HEK293T (cell line): ENCODE measurements around the gene INPP4B.

Experiments
- CTCF ChIA-PET: fragments of 350-600 bp; formaldehyde crosslinking; extraction: SDS; loops from one replicate; lab custom pipeline; 2021; ENCODE audit warnings: antibody characterized with exemption, inconsistent platforms; lab: Yijun Ruan, JAX
- POLR2A ChIA-PET: fragments of 350-600 bp; formaldehyde crosslinking; extraction: SDS; loops from one replicate; lab custom pipeline; 2020; ENCODE audit warnings: antibody characterized with exemption, inconsistent platforms; lab: Yijun Ruan, JAX
- DNase-seq: peaks from one replicate; pipeline ENCODE4 v3.0.0; 2012; ENCODE audit warnings: mixed read lengths; ENCODE audit errors: extremely low spot score
- ARNT ChIP-seq: fragments of 450-650 bp; IDR thresholded peaks from 2 replicates; pipeline ENCODE4 v1.6.1; 2017; ENCODE audit warnings: mild to moderate bottlenecking
- BHLHE40 ChIP-seq: fragments of 450-650 bp; IDR thresholded peaks from 2 replicates; pipeline ENCODE4 v1.6.1; 2016; ENCODE audit warnings: mild to moderate bottlenecking, moderate library complexity, borderline replicate concordance
- CTBP1 ChIP-seq: fragments of 450-650 bp; IDR thresholded peaks from 2 replicates; pipeline ENCODE4 v1.6.1; 2016; ENCODE audit warnings: borderline replicate concordance
- ELF4 ChIP-seq: fragments of 450-650 bp; IDR thresholded peaks from 2 replicates; pipeline ENCODE4 v1.6.1; 2017; ENCODE audit warnings: antibody characterized with exemption
- FOXA1 ChIP-seq: fragments of 450-650 bp; IDR thresholded peaks from 2 replicates; pipeline ENCODE4 v1.6.1; 2016; ENCODE audit warnings: mild to moderate bottlenecking
- FOXK2 ChIP-seq: fragments of 450-650 bp; IDR thresholded peaks from 2 replicates; pipeline ENCODE4 v1.6.1; 2016; ENCODE audit warnings: mild to moderate bottlenecking
- FOXM1 ChIP-seq: fragments of 450-650 bp; IDR thresholded peaks from 2 replicates; pipeline ENCODE4 v1.6.1; 2017; ENCODE audit warnings: mild to moderate bottlenecking, borderline replicate concordance
- HDGF ChIP-seq: fragments of 450-650 bp; IDR thresholded peaks from 2 replicates; pipeline ENCODE4 v1.6.1; 2017; ENCODE audit warnings: antibody characterized with exemption, borderline replicate concordance
- L3MBTL2 ChIP-seq: fragments of 450-650 bp; conservative IDR thresholded peaks from 2 replicates; pipeline ENCODE4 v1.6.1; 2016; ENCODE audit warnings: mild to moderate bottlenecking
- LEF1 ChIP-seq: fragments of 450-650 bp; IDR thresholded peaks from 2 replicates; pipeline ENCODE4 v1.6.1; 2017; ENCODE audit warnings: mild to moderate bottlenecking, borderline replicate concordance
- NFRKB ChIP-seq: fragments of 450-650 bp; IDR thresholded peaks from 2 replicates; pipeline ENCODE4 v1.6.1; 2016; ENCODE audit warnings: mild to moderate bottlenecking, moderate library complexity
- SP1 ChIP-seq: fragments of 450-650 bp; IDR thresholded peaks from 2 replicates; pipeline ENCODE4 v1.6.1; 2017
- SUZ12 ChIP-seq: fragments of 450-650 bp; IDR thresholded peaks from 2 replicates; pipeline ENCODE4 v1.6.1; 2016; ENCODE audit warnings: mild to moderate bottlenecking
- TARDBP ChIP-seq: fragments of 450-650 bp; IDR thresholded peaks from 2 replicates; pipeline ENCODE4 v1.6.1; 2016
- ZNF384 ChIP-seq: fragments of 450-650 bp; IDR thresholded peaks from 2 replicates; pipeline ENCODE4 v1.6.1; 2016
- TF ChIP-seq, protein P1 (sequence below): fragments of 450-650 bp; IDR thresholded peaks from 2 replicates; pipeline ENCODE4 v1.6.1; 2016

The INPP4B gene

DNA sequence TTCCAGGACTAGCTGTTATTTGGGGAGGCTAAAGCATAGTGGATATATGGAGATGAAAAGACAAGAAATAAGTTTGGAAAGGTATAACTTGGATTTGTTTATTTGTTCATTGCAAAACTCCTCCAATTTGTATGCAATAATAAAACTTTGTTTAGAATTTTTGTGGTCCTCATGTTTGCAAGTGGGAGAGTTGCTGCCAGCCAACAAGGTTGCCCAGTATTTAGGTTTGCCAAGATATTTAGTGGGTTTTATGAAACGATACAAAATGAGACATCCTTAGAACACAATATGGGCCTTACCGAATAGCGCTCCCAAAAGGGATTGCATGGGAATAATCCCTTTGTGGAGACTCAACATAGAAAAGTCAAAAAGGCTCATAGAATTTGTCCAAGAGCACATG is 162.1 kb downstream of the INPP4B start:
- no peak for TF ChIP-seq ELF4
- TF ChIP-seq FOXK2 = no peak
- no peak for TF ChIP-seq CTBP1
- no peak for TF ChIP-seq FOXA1
- no peak for TF ChIP-seq ZNF384
- TF ChIP-seq HDGF = no peak
- TF ChIP-seq, protein P1, sequence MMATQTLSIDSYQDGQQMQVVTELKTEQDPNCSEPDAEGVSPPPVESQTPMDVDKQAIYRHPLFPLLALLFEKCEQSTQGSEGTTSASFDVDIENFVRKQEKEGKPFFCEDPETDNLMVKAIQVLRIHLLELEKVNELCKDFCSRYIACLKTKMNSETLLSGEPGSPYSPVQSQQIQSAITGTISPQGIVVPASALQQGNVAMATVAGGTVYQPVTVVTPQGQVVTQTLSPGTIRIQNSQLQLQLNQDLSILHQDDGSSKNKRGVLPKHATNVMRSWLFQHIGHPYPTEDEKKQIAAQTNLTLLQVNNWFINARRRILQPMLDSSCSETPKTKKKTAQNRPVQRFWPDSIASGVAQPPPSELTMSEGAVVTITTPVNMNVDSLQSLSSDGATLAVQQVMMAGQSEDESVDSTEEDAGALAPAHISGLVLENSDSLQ = no peak
- no peak for TF ChIP-seq NFRKB
- TF ChIP-seq SP1 = no peak
- TF ChIP-seq LEF1 = no peak
- no peak for TF ChIP-seq SUZ12
- no peak for TF ChIP-seq BHLHE40
- DNase-seq = no peak
- POLR2A ChIA-PET = no interaction called here
- CTCF ChIA-PET = no interaction called here

DNA sequence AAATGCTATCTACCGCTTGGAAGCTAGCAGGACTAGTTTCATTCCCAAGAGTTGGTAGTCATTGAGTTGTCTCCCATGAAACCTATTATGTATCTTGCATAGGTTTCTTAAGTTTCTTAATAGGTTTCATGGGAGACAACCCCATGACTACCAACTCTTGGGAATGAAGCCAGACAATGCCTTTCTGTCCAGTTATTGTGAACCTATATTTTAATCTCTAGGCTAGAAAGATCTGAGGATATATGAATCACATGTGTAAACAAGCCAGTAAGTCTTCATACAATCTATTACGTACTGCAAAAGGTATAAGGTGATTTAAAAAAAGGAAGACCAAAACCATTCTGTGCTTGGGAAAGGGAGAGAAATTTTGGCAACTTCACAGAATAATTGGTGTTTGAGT is 162.6 kb downstream of the INPP4B start:
- DNase-seq = no peak
- TF ChIP-seq FOXM1 = no peak
- TF ChIP-seq TARDBP = no peak
- TF ChIP-seq ZNF384 = no peak
- no peak for TF ChIP-seq FOXA1
- TF ChIP-seq, protein P1 = no peak
- no peak for TF ChIP-seq FOXK2
- POLR2A ChIA-PET = no interaction called here
- CTCF ChIA-PET = no interaction called here

DNA sequence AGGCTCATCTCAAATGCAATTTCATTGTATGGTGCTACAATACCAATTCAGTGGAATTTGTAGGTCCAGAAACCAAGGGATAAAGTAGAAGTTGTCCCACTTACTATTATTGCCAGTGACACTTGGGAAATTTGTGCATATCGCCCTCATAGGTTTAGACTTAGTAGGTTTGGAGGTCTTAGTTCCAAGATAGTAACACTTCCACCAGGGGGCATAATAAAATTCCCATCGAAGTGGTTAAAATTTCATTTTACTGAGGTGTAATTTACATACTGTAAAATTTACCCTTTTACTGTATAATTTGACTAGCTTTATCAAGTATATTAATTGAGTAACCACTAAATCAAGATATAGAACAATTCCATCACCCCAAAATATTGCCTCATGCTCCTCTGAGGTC is 174.6 kb downstream of the INPP4B start:
- ChIA-PET POLR2A (no interaction called here), CTCF (interaction anchor here (0.6 kb wide), 1 partner anchor 1194 kb away, joined by 3 read pairs; no protein-coding TSS in a partner anchor)
- TF ChIP-seq FOXA1 (no peak), L3MBTL2 (no peak), TARDBP (no peak), BHLHE40 (no peak), ELF4 (no peak), CTBP1 (no peak), HDGF (no peak), SP1 (no peak), ARNT (no peak), FOXM1 (no peak), FOXK2 (no peak)
- DNase-seq = no peak

DNA sequence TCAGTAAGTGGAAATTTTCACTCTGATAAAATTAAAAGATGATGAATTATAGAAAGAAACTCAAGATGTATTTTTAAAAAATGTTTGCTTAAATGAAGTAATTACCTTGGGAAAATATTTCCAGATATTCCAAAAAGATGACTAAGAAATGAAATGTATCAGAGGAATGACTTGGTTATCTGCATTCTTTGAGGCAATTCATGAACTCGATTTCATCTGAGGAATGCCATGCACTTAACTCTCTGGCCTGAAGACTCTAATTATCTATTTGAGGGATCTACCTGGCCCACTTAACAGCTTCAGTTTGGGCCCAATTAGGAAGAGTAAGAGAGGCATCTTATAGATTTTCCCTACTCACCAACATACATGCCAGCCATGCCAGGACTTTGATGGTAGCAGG is 182.3 kb downstream of the INPP4B start:
- no peak for DNase-seq
- ChIA-PET CTCF (no interaction called here), POLR2A (no interaction called here)
- TF ChIP-seq ARNT = no peak
- TF ChIP-seq FOXM1 = no peak
- no peak for TF ChIP-seq BHLHE40
- no peak for TF ChIP-seq HDGF
- no peak for TF ChIP-seq SP1
- TF ChIP-seq TARDBP = no peak

DNA sequence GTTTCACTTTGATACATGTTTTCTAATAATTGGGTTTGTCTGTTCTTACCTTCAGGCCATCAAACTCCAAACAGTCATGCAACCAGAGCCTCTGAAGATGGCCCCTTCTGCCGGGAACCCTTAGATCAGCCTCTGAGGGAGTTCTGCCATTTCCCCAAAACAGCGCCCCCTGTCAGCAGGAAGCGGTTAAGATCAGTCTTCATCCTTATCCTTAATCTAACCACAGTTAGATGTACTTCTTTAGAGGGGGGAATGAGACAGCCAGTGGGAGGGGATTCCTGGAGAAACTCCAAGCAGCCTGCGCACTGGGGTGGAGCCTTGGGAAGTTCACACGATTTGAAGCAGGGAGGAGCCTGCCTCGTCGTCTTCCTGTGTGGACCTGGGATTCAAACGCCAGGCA is 185.4 kb downstream of the INPP4B start:
- no peak for DNase-seq
- CTCF ChIA-PET = no interaction called here
- POLR2A ChIA-PET = no interaction called here
- no peak for TF ChIP-seq CTBP1
- TF ChIP-seq FOXK2 = no peak
- TF ChIP-seq L3MBTL2 = no peak
- no peak for TF ChIP-seq SUZ12
- TF ChIP-seq SP1 = no peak
- TF ChIP-seq ELF4 = no peak
- TF ChIP-seq HDGF = no peak
- no peak for TF ChIP-seq NFRKB
- TF ChIP-seq TARDBP = no peak
- no peak for TF ChIP-seq FOXM1
- TF ChIP-seq, protein P1 = no peak
- TF ChIP-seq FOXA1 = no peak
- TF ChIP-seq ARNT = no peak
- TF ChIP-seq BHLHE40 = no peak
- no peak for TF ChIP-seq ZNF384
- no peak for TF ChIP-seq LEF1

DNA sequence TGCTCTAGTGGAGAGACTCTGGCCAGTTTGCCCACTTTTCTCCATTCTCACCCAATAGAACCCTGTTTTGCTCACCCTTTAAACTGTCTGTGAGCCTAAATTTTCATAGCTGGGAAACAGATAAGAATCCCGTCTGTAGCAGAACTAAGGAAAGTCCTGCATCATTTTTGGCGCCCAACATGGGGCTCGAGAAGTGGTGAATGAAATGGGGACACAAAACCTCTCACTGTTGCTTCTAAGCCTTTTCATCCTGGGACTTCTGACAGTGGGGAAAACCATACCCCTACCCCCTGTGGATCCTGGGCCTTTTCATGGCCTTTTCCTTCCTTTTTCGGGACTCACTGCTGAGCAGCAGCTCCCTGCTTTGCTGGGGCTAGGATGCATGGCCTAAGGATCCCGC is 189.9 kb downstream of the INPP4B start:
- DNase-seq = no peak
- ChIA-PET POLR2A (no interaction called here), CTCF (no interaction called here)
- TF ChIP-seq SP1 (no peak), FOXK2 (no peak), NFRKB (no peak), ELF4 (no peak), FOXM1 (no peak), ARNT (no peak), TARDBP (no peak), ZNF384 (no peak), CTBP1 (no peak), HDGF (no peak), L3MBTL2 (no peak), SUZ12 (no peak), FOXA1 (no peak), BHLHE40 (no peak), LEF1 (no peak)
- TF ChIP-seq, protein P1 = no peak
